ENCODE data around the gene MTX3. TPM values are rescaled to one million over a fixed set of nuclear protein-coding genes. Genes with fewer than 3 reads are reported as not detected.

The MTX3 gene
- total RNA-seq, 1 experiment from 2014 or later = 28.8 TPM

DNA sequence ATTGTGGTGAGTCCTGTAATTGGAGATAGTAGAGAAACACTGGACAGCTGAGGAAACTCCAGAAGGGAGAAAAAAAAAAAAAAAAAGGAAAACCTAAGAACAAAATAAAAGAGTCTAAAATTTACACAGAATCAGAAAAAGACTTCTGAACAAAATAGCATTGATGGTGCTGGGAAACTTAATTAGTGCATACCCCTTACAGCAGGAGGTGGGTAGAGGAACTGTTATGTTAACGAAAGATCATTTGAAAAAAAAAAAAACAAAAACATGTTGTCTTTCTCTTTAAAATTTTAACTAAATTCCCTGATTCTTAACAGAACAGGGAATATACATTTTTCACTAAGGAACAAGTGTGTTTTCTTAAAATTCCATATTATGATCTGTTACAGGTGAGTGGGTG is 11.6 kb upstream of the MTX3 start:
- DNase-seq = no peak

GRCh38 chr5:79999722-80000121 is 8.7 kb upstream of the MTX3 start:
- H3K4me3 ChIP-seq = no peak overlapping the region
- H3K36me3 ChIP-seq = no peaks in the 10 kb centered on the region; the same call in none of the 2 replicates
- no peaks in the 10 kb centered on the region for H3K27me3 ChIP-seq
- H3K27ac ChIP-seq = no peak overlapping the region
- no peaks in the 10 kb centered on the region for H3K9me3 ChIP-seq (replicated peaks)
- 0 out of 2 replicates have a peak, but pooled peaks cover 2% of the 10 kb centered on the region for H3K4me1 ChIP-seq
- no peak for DNase-seq

More for the DNA sequence above, 11.6 kb upstream of the MTX3 start:
- Histone ChIP-seq H3K4me1 (0 out of 2 replicates have a peak, but pooled peaks cover 2% of the 10 kb centered on the region), H3K4me3 (no peak overlapping the region), H3K27ac (no peak overlapping the region), H3K9me3 (replicated peaks) (no peaks in the 10 kb centered on the region), H3K27me3 (no peaks in the 10 kb centered on the region), H3K36me3 (no peaks in the 10 kb centered on the region; the same call in none of the 2 replicates)

DNA sequence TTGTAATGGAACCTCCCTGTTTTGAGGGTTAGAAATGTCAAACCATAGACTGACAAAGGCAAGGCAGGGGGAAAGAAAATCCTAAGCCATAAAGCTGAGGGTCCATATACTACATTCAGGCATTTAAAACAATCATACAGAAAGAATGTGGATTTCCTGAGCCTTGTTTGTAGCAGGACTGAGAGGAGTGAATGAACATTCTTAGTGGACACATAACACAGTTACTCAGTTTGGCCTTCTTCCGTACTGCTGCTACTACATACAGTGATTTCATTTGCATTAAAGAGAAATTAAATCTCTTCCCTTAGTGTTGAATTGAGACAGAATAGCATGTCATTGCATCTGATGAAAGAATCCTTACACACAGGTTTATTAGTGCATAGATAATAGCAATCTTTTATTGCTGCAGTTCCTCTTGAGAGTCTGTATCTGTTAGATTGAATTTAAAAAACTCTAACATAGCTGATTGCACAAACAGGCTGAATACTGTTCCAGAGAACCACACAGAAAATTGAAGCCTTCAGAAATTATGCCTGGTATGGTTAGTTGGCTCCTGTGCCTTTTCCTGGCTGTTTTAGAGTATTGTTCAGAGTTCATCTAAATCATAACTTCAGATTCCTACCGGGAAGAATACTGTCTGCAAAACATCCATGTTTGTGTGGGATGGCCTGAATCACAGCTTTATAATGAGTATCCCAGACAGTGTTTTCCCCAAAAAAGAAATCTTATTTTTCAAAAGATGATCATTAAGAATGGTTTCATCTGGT is 2.0 kb upstream of the MTX3 start:
- Histone ChIP-seq H3K4me3 (no peak overlapping the region), H3K36me3 (peaks cover 11% of the 10 kb centered on the region), H3K27ac (no peak overlapping the region), H3K4me1 (peaks cover 4% of the 10 kb centered on the region; the same call in 1 of the 2 replicates), H3K9me3 (replicated peaks) (no peaks in the 10 kb centered on the region), H3K27me3 (no peaks in the 10 kb centered on the region)
- no peak for DNase-seq

DNA sequence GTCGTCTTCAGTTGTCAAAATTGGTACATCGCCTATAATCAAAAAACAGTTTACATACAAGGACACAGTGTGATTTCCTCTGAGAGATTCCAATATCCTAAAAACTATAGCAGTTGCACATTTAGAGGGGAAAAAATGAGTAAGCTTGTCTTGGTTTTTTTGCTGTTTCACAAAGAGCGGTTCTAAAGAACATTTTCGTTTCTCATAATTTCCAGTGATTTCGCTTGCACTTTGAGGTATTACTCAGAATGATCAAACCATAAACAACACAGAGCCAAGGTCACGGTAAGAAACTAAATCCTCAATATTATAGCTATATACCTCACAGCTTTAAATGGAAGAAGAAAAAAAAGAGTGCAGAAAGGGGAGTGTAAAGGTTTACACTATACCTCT is 861 bp downstream of the MTX3 start:
- H3K27me3 ChIP-seq = no peaks in the 10 kb centered on the region
- peaks cover 4% of the 10 kb centered on the region; the same call in 1 of the 2 replicates for H3K4me1 ChIP-seq
- H3K9me3 ChIP-seq (replicated peaks) = no peaks in the 10 kb centered on the region
- peak overlapping the region; percentile 74; the same call in 1 of the 2 replicates for H3K27ac ChIP-seq
- DNase-seq = no peak
- H3K36me3 ChIP-seq = peaks cover 31% of the 10 kb centered on the region
- H3K4me3 ChIP-seq = peak overlapping the region; percentile 71

DNA sequence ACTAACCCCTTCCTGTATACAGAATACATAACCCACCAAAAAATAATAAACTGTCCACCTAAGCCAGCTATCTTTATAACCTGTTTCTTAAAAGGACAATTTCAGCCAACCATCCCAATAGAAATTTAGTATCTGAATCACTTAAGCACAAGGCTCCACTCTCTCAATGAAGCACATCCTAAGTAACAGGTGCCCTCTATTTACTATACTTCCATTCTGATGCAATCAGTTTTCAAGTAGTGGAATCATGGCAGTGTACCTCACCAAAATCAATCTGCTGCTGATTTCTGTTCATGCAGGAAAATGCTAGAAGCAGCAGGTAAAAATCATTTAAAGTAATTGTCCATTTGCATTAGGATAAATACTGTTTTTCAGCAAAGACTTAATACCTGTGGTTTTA is 4.8 kb downstream of the MTX3 start:
- DNase-seq = no peak
- Histone ChIP-seq H3K27ac (no peak overlapping the region), H3K9me3 (replicated peaks) (no peaks in the 10 kb centered on the region), H3K36me3 (peaks cover 53% of the 10 kb centered on the region), H3K4me1 (peaks cover 4% of the 10 kb centered on the region; the same call in 1 of the 2 replicates), H3K4me3 (no peak overlapping the region), H3K27me3 (no peaks in the 10 kb centered on the region)

- H3K36me3 ChIP-seq = peaks cover 58% of the 10 kb centered on the region
- H3K27me3 ChIP-seq = no peaks in the 10 kb centered on the region
- H3K9me3 ChIP-seq (replicated peaks) = no peaks in the 10 kb centered on the region
- H3K4me3 ChIP-seq = no peak overlapping the region
- H3K4me1 ChIP-seq = peaks cover 4% of the 10 kb centered on the region; the same call in 1 of the 2 replicates
- no peak for DNase-seq
- H3K27ac ChIP-seq = no peak overlapping the region
Observed at GRCh38 chr5:79985288-79985687, 5.8 kb downstream of the MTX3 start.

GRCh38 chr5:79984363-79984762 is 6.7 kb downstream of the MTX3 start:
- Histone ChIP-seq H3K9me3 (replicated peaks) (no peaks in the 10 kb centered on the region), H3K36me3 (peaks cover 58% of the 10 kb centered on the region), H3K4me3 (no peak overlapping the region), H3K4me1 (no peaks in the 10 kb centered on the region; the same call in 1 of the 2 replicates), H3K27me3 (no peaks in the 10 kb centered on the region), H3K27ac (no peak overlapping the region)
- DNase-seq = no peak

DNA sequence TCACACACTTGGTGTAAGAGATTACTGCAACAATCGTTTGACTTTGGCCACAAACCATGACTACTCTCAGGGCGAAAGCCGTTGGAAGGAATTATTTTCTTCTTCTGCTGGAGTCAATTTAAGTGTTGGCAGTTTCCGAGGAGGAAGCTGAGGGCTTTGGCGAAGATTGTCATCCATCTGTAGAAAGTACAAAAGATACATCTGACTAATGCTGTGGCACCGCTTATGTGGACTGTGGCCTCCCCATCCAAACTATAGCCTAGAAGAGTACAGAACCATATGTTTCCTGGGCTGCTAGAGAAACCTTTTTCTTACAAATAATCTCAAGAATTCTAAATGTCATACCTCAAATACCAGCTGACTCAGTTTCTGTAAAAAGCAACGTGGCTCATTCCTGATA is 7.4 kb downstream of the MTX3 start:
- Histone ChIP-seq H3K4me3 (no peak overlapping the region), H3K27me3 (no peaks in the 10 kb centered on the region), H3K27ac (no peak overlapping the region), H3K4me1 (no peaks in the 10 kb centered on the region), H3K9me3 (replicated peaks) (no peaks in the 10 kb centered on the region), H3K36me3 (peaks cover 52% of the 10 kb centered on the region)
- DNase-seq = no peak

DNA sequence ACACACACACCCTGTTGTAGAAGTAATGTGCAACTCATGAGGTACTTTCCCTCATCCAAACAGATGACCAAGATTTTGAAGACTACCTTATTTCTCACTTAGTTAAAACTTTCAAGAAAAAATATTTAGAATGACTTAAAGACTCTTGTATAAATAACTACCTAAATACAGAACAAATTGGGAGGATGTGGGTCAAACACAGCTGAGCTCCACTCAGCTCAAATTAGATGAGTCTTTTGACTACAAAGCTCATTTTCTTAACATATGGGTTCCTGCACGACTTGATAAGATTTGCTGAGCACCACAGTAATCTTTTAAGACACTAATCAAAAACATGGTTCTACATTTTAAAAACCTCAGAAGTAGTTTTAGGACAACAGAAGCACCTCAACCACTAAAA is 8.9 kb downstream of the MTX3 start:
- DNase-seq = no peak
- Histone ChIP-seq H3K27me3 (no peaks in the 10 kb centered on the region), H3K9me3 (replicated peaks) (no peaks in the 10 kb centered on the region), H3K36me3 (peaks cover 39% of the 10 kb centered on the region), H3K4me1 (no peaks in the 10 kb centered on the region), H3K4me3 (no peak overlapping the region), H3K27ac (no peak overlapping the region)

GRCh38 chr5:79976759-79977515 is 14.1 kb downstream of the MTX3 start:
- Histone ChIP-seq H3K27me3 (no peaks in the 10 kb centered on the region), H3K9me3 (replicated peaks) (no peaks in the 10 kb centered on the region), H3K4me3 (no peak overlapping the region), H3K36me3 (peaks cover 12% of the 10 kb centered on the region), H3K27ac (no peak overlapping the region), H3K4me1 (peaks cover 26% of the 10 kb centered on the region)
- DNase-seq = no peak

DNA sequence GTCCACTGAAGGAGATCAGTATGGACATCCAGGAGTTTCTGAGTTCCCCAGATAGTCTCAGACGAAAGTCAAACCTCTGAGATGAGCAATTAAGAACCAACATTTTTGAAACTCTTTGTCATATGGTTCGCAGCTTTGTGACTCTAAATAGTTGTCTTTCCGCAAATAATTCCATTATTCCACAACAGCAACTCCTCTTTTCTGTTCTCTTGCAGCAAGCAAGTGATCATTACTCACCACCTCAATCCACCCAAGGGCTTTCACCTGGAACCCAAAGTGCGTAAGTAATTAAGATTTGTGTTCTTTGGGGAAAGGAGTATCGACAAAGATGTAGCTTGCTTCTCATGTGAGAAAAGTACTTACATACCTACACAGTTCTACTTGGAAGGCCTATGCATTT is 15.6 kb downstream of the MTX3 start:
- Histone ChIP-seq H3K27me3 (no peaks in the 10 kb centered on the region), H3K9me3 (replicated peaks) (no peaks in the 10 kb centered on the region), H3K4me3 (no peak overlapping the region), H3K36me3 (peaks cover 2% of the 10 kb centered on the region), H3K4me1 (peaks cover 26% of the 10 kb centered on the region), H3K27ac (peak overlapping the region; percentile 10; the same call in 1 of the 2 replicates)
- DNase-seq = no peak

DNA sequence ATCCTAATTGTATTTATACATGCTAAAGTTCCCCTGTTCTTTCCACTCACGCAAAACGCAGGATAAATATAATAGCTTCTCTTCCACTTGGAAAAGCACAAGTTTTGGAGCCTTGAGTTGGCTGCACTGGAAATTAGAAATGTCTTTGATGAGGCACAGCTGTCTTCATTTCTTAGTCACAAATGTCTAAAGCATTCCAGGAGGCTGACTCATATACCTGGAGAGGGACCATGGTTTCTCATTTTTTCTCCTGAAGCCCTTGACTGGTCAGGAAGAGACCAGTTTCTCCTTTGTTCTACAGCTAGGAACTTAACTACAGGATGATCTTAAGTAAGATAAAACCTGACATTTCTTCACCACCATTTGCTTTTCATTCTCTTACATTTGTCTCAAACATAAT is 16.2 kb downstream of the MTX3 start:
- Histone ChIP-seq H3K4me3 (no peak overlapping the region), H3K36me3 (peaks cover 2% of the 10 kb centered on the region), H3K4me1 (peaks cover 26% of the 10 kb centered on the region), H3K27ac (peak overlapping the region; percentile 10; the same call in 1 of the 2 replicates), H3K9me3 (replicated peaks) (no peaks in the 10 kb centered on the region), H3K27me3 (no peaks in the 10 kb centered on the region)
- peak; percentile 14 to 38 for DNase-seq

DNA sequence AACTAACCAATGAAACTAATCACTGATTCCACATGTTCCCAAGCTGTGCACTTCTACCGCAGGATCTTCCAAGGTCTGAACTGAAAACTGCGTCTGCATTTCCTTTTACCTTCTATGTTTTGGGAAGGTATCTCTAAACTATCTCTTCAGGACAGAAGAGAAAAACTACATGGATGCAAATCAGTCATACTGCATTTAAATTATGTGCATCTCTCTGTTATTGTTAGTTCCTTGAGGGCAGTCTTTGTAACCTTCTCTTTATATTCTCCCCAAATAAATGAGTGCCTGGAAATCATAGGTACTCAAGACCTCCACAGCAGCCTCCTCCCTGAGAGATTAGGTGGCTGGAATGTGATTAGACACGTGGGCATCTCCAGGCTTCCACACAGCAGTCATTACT is 17.1 kb downstream of the MTX3 start:
- Histone ChIP-seq H3K27ac (peak overlapping the region; percentile 3; the same call in 1 of the 2 replicates), H3K4me3 (no peak overlapping the region), H3K4me1 (peaks cover 26% of the 10 kb centered on the region), H3K27me3 (no peaks in the 10 kb centered on the region), H3K9me3 (replicated peaks) (no peaks in the 10 kb centered on the region), H3K36me3 (peaks cover 2% of the 10 kb centered on the region)
- DNase-seq = no peak

GRCh38 chr5:79973511-79973910 is 17.6 kb downstream of the MTX3 start:
- DNase-seq = peak; percentile 87 to 91
- no peaks in the 10 kb centered on the region for H3K27me3 ChIP-seq
- peaks cover 2% of the 10 kb centered on the region for H3K36me3 ChIP-seq
- no peaks in the 10 kb centered on the region for H3K9me3 ChIP-seq (replicated peaks)
- peak overlapping the region; percentile 18; the same call in 1 of the 2 replicates for H3K4me3 ChIP-seq
- peak overlapping the region; percentile 3; the same call in 1 of the 2 replicates for H3K27ac ChIP-seq
- peaks cover 26% of the 10 kb centered on the region for H3K4me1 ChIP-seq

DNA sequence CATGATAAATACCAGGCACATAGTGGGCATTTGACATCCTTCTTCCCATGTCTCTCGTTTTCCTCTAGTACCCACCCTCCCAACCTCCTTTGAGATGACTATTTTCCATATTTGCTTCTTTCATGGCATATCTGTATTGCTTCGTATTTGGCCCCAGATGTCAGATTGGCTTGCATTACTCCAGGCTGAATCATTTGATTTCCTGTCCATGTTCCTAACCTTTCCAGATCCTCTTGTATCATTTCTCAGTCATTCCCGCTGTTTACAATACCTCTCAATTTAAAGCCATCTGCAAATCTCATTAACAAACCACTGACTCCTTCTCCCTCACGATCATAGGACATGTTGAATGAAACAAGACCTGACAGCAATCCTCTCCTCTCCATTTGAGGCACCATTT is 19.9 kb downstream of the MTX3 start:
- Histone ChIP-seq H3K4me1 (peaks cover 26% of the 10 kb centered on the region), H3K27me3 (0 out of 2 replicates have a peak, but pooled peaks cover 4% of the 10 kb centered on the region), H3K9me3 (replicated peaks) (no peaks in the 10 kb centered on the region), H3K4me3 (no peak overlapping the region), H3K27ac (no peak overlapping the region), H3K36me3 (no peaks in the 10 kb centered on the region)
- no peak for DNase-seq
